IMR-90 (cell line): ENCODE data around the gene RNASE12. TPM values are rescaled to one million over a fixed set of nuclear protein-coding genes. Genes with fewer than 3 reads are reported as not detected.
"Not testable (repeated sequence)": the region's sequence is repeated elsewhere in the genome, so short reads cannot be mapped to it uniquely, and the experiment has no call there.

Source experiments
- ATAC-seq: fragments of 200-7000 bp; cut with Tn5 transposase; 2 replicates; pipeline ENCODE4 v1.9.1; 2020; ENCODE audit warnings: low read depth, mild to moderate bottlenecking, moderate library complexity
- BruUV-seq: library from RNA; stranded (reverse); fragments of 400-500 nt; replicated peaks from 2 replicates; lab custom pipeline; 2021; lab: Mats Ljungman, UMichigan
- CTCF ChIA-PET: fragments of 300-600 bp; formaldehyde crosslinking; extraction: SDS; loops from one replicate; lab custom pipeline; 2021; ENCODE audit warnings: antibody characterized with exemption; lab: Yijun Ruan, JAX
- POLR2A ChIA-PET: fragments of 300-600 bp; sonication (Branson Sonifier 250); formaldehyde crosslinking; loops from one replicate; lab custom pipeline; 2022; ENCODE audit warnings: antibody characterized with exemption; ENCODE audit not compliant: unreplicated experiment; lab: Charles Lee
- DNase-seq: peaks from one replicate; pipeline ENCODE4 v3.0.0; 2013
- H2AFZ ChIP-seq: replicated peaks from 2 replicates; pipeline ENCODE3; 2013; ENCODE audit warnings: low read length, mild to moderate bottlenecking; ENCODE audit not compliant: poor library complexity
- H2AK5ac ChIP-seq: 2 replicates; pipeline ENCODE4 v1.6.1; 2013; ENCODE audit warnings: low read depth, low read length, inconsistent platforms
- H2AK9ac ChIP-seq: replicated peaks from 2 replicates; pipeline ENCODE3; 2013; ENCODE audit warnings: mild to moderate bottlenecking, low read depth, low read length, moderate library complexity; ENCODE audit not compliant: poor library complexity
- H2BK120ac ChIP-seq: 2 replicates; pipeline ENCODE4 v1.6.1; 2013; ENCODE audit warnings: low read depth, low read length, inconsistent platforms
- H2BK15ac ChIP-seq: 3 replicates; pipeline ENCODE4 v1.6.1; 2013; ENCODE audit warnings: low read depth, low read length, inconsistent platforms
- H2BK20ac ChIP-seq: 2 replicates; pipeline ENCODE4 v1.6.1; 2013; ENCODE audit warnings: low read depth, mild to moderate bottlenecking, inconsistent platforms, low read length, moderate library complexity
- H2BK5ac ChIP-seq: 2 replicates; pipeline ENCODE4 v1.6.1; 2013; ENCODE audit warnings: mild to moderate bottlenecking, low read depth, low read length, inconsistent platforms; ENCODE audit not compliant: poor library complexity, severe bottlenecking
- H3K14ac ChIP-seq: replicated peaks from 2 replicates; pipeline ENCODE4 v1.6.1; 2013; ENCODE audit warnings: low read depth, low read length, inconsistent platforms
- H3K18ac ChIP-seq: 2 replicates; pipeline ENCODE4 v1.6.1; 2013; ENCODE audit warnings: low read depth, low read length, control low read depth
- H3K23ac ChIP-seq: 2 replicates; pipeline ENCODE4 v1.6.1; 2013; ENCODE audit warnings: low read depth, low read length, inconsistent platforms
- H3K27ac ChIP-seq: 2 replicates; pipeline ENCODE4 v1.5.1; 2013; ENCODE audit warnings: mild to moderate bottlenecking, control low read depth, low read length; ENCODE audit not compliant: insufficient read depth
- H3K27me3 ChIP-seq: 2 replicates; pipeline ENCODE4 v1.6.1; 2013; ENCODE audit warnings: low read length; ENCODE audit not compliant: control insufficient read depth, insufficient read depth
- H3K36me3 ChIP-seq: 2 replicates; pipeline ENCODE4 v1.6.1; 2013; ENCODE audit warnings: low read length, mixed read lengths; ENCODE audit not compliant: control insufficient read depth, insufficient read depth
- H3K4ac ChIP-seq: 2 replicates; pipeline ENCODE4 v1.6.1; 2013; ENCODE audit warnings: low read depth, low read length, inconsistent platforms
- H3K4me1 ChIP-seq: 2 replicates; pipeline ENCODE4 v1.6.1; 2013; ENCODE audit warnings: low read length, mixed read lengths; ENCODE audit not compliant: control insufficient read depth, insufficient read depth
- H3K4me2 ChIP-seq: 2 replicates; pipeline ENCODE4 v1.6.1; 2013; ENCODE audit warnings: low read depth, mild to moderate bottlenecking, control low read depth, low read length, moderate library complexity
- H3K4me3 ChIP-seq: 2 replicates; pipeline ENCODE4 v1.5.1; 2013; ENCODE audit warnings: low read depth, mild to moderate bottlenecking, control low read depth, low read length, moderate library complexity; ENCODE audit not compliant: insufficient read depth
- H3K56ac ChIP-seq: 2 replicates; pipeline ENCODE4 v1.6.1; 2013; ENCODE audit warnings: low read length, inconsistent platforms; ENCODE audit not compliant: insufficient read depth; ENCODE audit errors: extremely low read depth
- H3K79me1 ChIP-seq, 2 experiments: 2 replicates each; pipeline ENCODE4 v1.6.1; 2013; ENCODE audit warnings: low read length in 2 of 2, inconsistent platforms in 1 of 2, low read depth in 1 of 2
- H3K9ac ChIP-seq: 2 replicates; pipeline ENCODE4 v1.6.1; 2013; ENCODE audit warnings: low read depth, low read length, control low read depth
- H3K9me1 ChIP-seq: 2 replicates; pipeline ENCODE4 v1.6.1; 2013; ENCODE audit warnings: low read length, inconsistent platforms; ENCODE audit not compliant: insufficient read depth
- H3K9me3 ChIP-seq: 2 replicates; pipeline ENCODE4 v1.6.1; 2013; ENCODE audit warnings: low read length; ENCODE audit not compliant: control insufficient read depth, insufficient read depth
- H4K20me1 ChIP-seq: 2 replicates; pipeline ENCODE4 v1.6.1; 2013; ENCODE audit warnings: low read length, inconsistent platforms; ENCODE audit not compliant: insufficient read depth
- H4K5ac ChIP-seq: 2 replicates; pipeline ENCODE4 v1.6.1; 2013; ENCODE audit warnings: mild to moderate bottlenecking, low read depth, low read length, control low read depth
- H4K8ac ChIP-seq, 2 experiments: 2 replicates each; pipeline ENCODE4 v1.6.1; 2013; ENCODE audit warnings: low read depth in 2 of 2, low read length in 2 of 2, control low read depth in 1 of 2, inconsistent platforms in 1 of 2
- H4K91ac ChIP-seq: 2 replicates; pipeline ENCODE4 v1.6.1; 2013; ENCODE audit warnings: low read depth, low read length, inconsistent platforms; ENCODE audit not compliant: insufficient read depth
- WGBS, 2 experiments: methylation state at CpG; one replicate each; pipeline versions ENCODE4 v1.1.5 to v1.1.7; 2013; ENCODE audit warnings: missing lambda C conversion rate in 2 of 2; ENCODE audit not compliant: insufficient read length in 1 of 2; ENCODE audit errors: extremely low coverage in 2 of 2; 5-methylcytosine and 5-hydroxymethylcytosine counted together
- dilution Hi-C: fragments of 300-500 bp; cut with HindIII; formaldehyde crosslinking; loops from one replicate; pipeline ENCODE4 v1.14.3; 2018; ENCODE audit warnings: low sequenced_read_pairs; ENCODE audit not compliant: unreplicated experiment
- in situ Hi-C: fragments of 300-500 bp; cut with MboI; formaldehyde crosslinking; loops from 3 replicates; pipeline ENCODE4 v1.14.3; 2019; ENCODE audit warnings: low sequenced_read_pairs, inconsistent platforms, mixed read lengths
- intact Hi-C: fragments of 100-400 bp; cut with micrococcal nuclease; formaldehyde crosslinking; loops from 2 replicates; pipeline ENCODE4 v1.10.0; 2022
- polyA plus RNA-seq, 3 experiments: library from polyadenylated mRNA; depleted of rRNA; stranded (reverse); fragments of >200 nt; gene quantifications; 2 replicates each; pipeline ENCODE4 v1.2.3, GENCODE V29; 2012; ENCODE audit warnings: low replicate concordance in 1 of 3
- total RNA-seq: library from RNA; depleted of rRNA; stranded (reverse); fragments of >200 nt; gene quantifications from 2 replicates; pipeline ENCODE4 v1.2.3, GENCODE V29; 2012

RNASE12 gene
- total and polyA plus RNA-seq, 2 of the 4 experiments (the other 2 are of a cell fraction): not detected

DNA sequence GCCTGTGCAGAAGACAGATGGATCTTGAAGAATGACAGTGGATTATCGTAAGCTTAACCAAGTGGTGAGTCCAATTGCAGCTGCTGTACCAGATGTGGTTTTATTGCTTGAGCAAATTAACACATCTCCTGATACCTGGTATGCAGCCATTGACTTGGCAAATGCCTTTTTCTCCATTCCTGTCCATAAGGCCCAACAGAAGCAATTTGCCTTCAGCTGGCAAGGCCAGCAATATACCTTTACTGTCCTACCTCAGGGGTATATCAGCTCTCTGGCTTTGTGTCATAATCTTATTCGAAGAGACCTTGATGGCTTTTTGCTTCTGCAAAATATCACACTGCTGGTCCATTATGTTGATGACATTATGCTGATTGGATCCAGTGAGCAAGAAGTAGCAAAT is 21.3 kb downstream of the RNASE12 start:
- not testable (repeated sequence) for BruUV-seq, ATAC-seq
- WGBS, 2 experiments: no CpG with 5 or more reads among the region's 2 CpGs

More for the DNA sequence above, 21.3 kb downstream of the RNASE12 start:
- H3K4me3 ChIP-seq, H2BK5ac ChIP-seq, H4K5ac ChIP-seq, H2AK9ac ChIP-seq, H3K14ac ChIP-seq, H3K9me3 ChIP-seq, H3K4me2 ChIP-seq, H2AFZ ChIP-seq, H2BK15ac ChIP-seq, in situ Hi-C loops, H4K8ac ChIP-seq, H3K4me1 ChIP-seq, H3K9me1 ChIP-seq, intact Hi-C loops, H3K79me1 ChIP-seq, H3K27me3 ChIP-seq, H2AK5ac ChIP-seq, H3K36me3 ChIP-seq, H3K56ac ChIP-seq, dilution Hi-C loops, H2BK120ac ChIP-seq, POLR2A ChIA-PET, H3K23ac ChIP-seq, CTCF ChIA-PET, H3K27ac ChIP-seq, H2BK20ac ChIP-seq, H3K18ac ChIP-seq, H3K9ac ChIP-seq, DNase-seq, H4K20me1 ChIP-seq, H3K4ac ChIP-seq, H4K91ac ChIP-seq: not testable (repeated sequence)
